22Rv1 (cell line): ENCODE results near the gene NDUFS1.
"Not testable (repeated sequence)": the region's sequence is repeated elsewhere in the genome, so short reads cannot be mapped to it uniquely, and the experiment has no call there.

Source experiments
- H3K27ac ChIP-seq: fragments of 450-650 bp; 2 replicates; pipeline ENCODE4 v1.5.1; 2017
- ZFX ChIP-seq: fragments of 450-650 bp; IDR thresholded peaks from 2 replicates; pipeline ENCODE4 v1.6.1; 2017; ENCODE audit warnings: antibody characterized with exemption, borderline replicate concordance
- TF ChIP-seq, protein P1 (sequence below): fragments of 450-650 bp; IDR thresholded peaks from 2 replicates; pipeline ENCODE4 v1.5.1; 2017; ENCODE audit warnings: mild to moderate bottlenecking

NDUFS1 gene

DNA sequence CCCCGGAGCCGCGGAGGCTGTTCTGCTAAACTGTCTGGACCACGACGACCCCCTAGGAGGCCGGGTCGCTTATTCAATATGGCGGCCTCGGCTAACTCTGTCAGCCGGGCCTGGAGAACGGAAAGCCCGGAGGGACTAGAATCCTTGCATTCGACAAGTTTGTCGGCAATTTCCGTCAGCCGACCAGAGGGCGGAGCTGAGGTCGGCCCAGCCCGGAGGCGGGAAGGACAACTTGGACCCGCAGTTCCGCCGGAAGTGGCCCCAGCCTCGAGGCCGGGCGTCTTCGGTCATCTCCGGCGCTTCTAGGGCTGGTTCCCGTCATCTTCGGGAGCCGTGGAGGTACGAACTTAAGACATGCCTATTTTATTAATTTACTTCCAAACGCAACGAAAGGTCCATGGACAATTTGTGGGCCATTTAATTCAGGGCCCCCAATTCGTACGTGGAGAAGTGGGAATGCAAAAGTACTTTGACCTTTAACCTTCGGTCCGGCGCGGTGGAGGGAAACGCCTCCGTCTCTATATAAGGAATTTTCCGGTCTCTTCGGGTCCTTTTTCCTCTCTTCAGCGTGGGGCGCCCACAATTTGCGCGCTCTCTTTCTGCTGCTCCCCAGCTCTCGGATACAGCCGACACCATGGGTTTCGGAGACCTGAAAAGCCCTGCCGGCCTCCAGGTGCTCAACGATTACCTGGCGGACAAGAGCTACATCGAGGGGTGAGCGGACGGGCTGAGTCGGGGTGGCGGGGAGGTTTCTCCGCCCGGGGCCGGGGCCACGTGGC is at the start of gene NDUFS1, which contains the start of gene EEF1B2:
Gene NDUFS1, minus strand, starts transcription at position 99 of the 779 bp plus-strand sequence. CDS start 5,766 bp downstream, outside the sequence.
Gene EEF1B2, plus strand, starts transcription at position 550 of the 779 bp plus-strand sequence. Its CDS starts 85 bp downstream, at position 635.
- TF ChIP-seq ZFX: no peak
- TF ChIP-seq, protein P1, sequence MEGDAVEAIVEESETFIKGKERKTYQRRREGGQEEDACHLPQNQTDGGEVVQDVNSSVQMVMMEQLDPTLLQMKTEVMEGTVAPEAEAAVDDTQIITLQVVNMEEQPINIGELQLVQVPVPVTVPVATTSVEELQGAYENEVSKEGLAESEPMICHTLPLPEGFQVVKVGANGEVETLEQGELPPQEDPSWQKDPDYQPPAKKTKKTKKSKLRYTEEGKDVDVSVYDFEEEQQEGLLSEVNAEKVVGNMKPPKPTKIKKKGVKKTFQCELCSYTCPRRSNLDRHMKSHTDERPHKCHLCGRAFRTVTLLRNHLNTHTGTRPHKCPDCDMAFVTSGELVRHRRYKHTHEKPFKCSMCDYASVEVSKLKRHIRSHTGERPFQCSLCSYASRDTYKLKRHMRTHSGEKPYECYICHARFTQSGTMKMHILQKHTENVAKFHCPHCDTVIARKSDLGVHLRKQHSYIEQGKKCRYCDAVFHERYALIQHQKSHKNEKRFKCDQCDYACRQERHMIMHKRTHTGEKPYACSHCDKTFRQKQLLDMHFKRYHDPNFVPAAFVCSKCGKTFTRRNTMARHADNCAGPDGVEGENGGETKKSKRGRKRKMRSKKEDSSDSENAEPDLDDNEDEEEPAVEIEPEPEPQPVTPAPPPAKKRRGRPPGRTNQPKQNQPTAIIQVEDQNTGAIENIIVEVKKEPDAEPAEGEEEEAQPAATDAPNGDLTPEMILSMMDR: no peak
- H3K27ac ChIP-seq: peak within 1 kb of the TSS; percentile 85

GRCh38 chr2:206208900-206209299 is 49.7 kb upstream of the NDUFS1 start:
- H3K27ac ChIP-seq: no peak overlapping the region
- TF ChIP-seq, protein P1: no peak
- no peak for TF ChIP-seq ZFX

DNA sequence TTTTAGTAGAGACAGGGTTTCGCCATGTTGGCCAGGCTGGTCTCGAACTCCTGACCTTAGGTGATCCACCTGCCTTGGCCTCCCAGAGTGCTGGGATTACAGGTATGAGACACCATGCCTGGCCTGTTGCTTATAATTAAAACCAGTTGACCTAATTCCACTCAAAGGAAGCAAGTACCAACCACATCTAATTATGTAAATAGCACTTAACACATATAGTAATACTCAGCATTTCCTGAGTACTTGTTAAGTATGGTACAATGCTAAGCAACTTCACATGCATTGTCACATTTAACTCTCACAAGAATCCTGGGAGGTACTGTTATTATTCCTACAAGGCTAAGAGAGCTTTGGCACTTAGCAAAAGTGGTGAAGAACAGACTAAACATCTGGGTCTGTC is 48.1 kb upstream of the NDUFS1 start:
- not testable (repeated sequence) for H3K27ac ChIP-seq

DNA sequence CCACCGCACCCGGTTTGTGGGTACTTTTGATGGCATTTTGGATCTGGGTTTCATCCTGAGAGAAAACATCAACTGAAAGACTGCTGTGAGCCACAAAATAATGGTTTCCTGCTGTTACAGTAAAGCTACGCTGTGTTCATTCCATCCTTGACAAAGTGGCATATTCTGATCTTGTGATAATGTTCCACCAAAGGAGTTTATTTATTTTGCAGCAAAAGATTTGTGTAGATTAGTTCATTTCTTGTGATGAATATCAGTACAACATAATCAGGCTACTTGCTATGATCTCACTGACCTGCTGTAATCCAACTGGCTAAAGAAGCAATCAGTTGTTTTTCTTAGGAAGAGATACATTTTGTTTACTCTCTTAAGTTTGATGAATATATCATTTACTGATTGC is 45.5 kb upstream of the NDUFS1 start:
- TF ChIP-seq, protein P1: no peak
- no peak for TF ChIP-seq ZFX
- no peak overlapping the region for H3K27ac ChIP-seq

- no peak for TF ChIP-seq ZFX
- TF ChIP-seq, protein P1: no peak
- no peak overlapping the region for H3K27ac ChIP-seq
These were observed 44.1 kb upstream of the NDUFS1 start for GRCh38 chr2:206203331-206203730.

- TF ChIP-seq, protein P1: no peak
- no peak for TF ChIP-seq ZFX
- H3K27ac ChIP-seq: no peak overlapping the region
These were observed 43.2 kb upstream of the NDUFS1 start for GRCh38 chr2:206202446-206202845.

DNA sequence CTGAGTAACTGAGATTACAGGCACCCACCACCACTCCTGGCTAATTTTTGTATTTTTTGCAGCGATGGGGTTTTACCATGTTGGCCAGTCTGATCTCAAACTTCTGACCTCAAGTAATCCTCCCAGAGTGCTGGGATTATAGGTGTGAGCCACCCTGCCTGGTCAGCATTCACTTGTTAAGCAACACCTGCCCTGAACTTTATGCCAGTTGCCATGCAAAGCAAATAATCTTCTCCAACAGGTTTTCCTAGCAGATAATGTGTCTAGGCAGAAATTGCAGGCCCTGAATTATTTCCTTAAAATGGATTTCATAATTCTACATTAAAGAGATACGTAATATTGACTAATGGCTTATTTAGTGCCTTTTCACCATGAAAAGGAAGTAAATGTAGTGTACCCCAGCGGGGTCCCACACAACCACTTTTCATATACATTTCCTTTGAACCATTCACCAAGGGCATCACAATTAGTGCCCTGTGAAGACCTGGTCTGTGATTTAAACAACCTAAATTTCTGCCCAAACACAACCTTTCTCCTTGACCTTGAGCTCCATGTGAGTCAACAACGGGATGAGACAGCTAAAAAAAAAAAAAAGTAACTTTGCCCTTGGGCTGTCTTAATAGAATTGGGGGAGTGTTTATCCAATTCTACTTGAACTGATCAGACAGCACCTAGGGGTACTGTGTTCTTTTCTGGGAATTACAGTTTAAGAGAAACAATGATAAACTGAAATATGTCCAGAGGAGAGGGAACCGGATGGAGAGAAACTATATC is 42.0 kb upstream of the NDUFS1 start:
- H3K27ac ChIP-seq: no peak overlapping the region

More for the DNA sequence above, 42.0 kb upstream of the NDUFS1 start:
- TF ChIP-seq, protein P1: no peak
- no peak for TF ChIP-seq ZFX
